DMS53 treated with DMSO at 0.1 percent for 48 hours (cell line): Measurements from ENCODE around the gene TEC.

ENCODE experiments used
- DNase-seq: peaks from one replicate; lab custom pipeline; 2025; ENCODE audit not compliant: unreplicated experiment; lab: John Stamatoyannopoulos, UW

The TEC gene

DNA sequence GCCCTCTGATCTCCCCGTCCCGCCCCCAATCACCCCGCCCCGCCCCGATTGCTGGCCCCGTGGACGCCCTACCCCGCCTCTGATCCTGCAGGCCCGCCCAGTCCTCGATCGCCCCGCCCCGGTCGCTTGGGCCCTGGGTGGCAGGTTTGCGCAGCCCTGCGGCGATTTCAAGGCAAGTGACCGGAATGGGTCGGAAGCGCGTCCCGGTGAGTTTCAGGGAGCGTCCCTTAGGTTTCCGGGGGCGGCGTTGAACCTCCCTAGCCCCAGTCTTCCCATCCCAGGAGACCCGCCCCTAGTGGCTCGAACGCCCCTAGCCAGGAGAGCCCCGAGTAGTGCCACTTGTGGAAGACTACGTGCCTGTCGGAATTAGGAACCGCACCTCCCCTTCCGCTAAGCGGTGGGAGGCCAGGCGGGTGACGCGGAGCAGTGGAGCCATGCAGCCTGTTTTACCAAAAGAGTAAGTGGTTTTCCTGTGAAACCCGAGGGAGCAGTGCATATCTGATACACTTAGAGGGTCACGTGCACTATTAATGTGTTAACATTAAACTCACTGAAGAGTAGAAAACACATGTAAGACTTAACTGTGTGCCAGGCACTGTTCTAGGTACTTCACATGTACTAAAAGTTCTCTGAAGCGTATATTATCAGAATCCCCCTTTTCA is 354 bp upstream of the TEC start:
- peak; percentile 87 for DNase-seq

GRCh38 chr4:48267574-48267973 is 2.1 kb downstream of the TEC start:
- DNase-seq, result no peak

DNA sequence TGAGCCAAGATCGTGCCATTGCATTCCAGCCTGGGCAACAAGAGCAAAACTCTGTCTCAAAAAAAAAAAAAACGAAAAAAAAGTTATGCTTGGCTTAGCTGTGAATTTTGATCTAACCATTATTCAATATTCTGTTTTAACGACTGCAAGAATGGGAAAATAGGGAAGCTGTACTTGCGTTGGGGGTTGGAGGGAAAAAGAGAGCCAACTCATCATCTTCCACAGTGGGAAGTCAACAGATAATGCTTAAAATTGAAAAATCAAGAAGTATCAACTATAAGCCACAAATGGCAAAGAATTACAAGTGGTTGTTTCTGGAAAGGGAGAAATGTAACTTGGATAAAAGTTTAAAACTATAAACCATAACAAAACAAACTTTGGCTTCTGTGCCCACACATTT is 2.9 kb downstream of the TEC start:
- DNase-seq, result no peak

- no peak for DNase-seq
These were observed 6.7 kb downstream of the TEC start for GRCh38 chr4:48262926-48263325.

DNA sequence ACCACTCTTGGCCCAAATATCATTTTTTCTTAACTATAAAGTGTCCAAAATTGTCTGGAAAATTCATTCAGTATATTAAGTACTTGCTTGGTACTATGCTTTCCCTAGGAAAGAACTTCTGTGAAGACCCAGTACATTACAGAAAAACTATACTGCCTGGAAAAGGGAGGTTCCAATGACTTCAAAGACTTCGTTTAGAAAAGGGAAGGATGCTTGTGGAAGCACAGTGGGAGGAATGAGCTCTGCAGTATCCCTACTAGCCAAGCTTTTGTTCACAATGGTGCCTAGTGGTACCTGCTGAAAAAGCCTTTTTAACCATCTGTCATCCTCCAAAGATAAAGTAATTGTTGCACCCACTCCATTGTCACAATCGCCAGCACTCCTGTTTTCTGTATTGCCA is 7.2 kb downstream of the TEC start:
- DNase-seq, result no peak

- no peak for DNase-seq
These were observed 8.4 kb downstream of the TEC start for GRCh38 chr4:48261281-48261680.

GRCh38 chr4:48259748-48260147 is 9.9 kb downstream of the TEC start:
- no peak for DNase-seq

DNA sequence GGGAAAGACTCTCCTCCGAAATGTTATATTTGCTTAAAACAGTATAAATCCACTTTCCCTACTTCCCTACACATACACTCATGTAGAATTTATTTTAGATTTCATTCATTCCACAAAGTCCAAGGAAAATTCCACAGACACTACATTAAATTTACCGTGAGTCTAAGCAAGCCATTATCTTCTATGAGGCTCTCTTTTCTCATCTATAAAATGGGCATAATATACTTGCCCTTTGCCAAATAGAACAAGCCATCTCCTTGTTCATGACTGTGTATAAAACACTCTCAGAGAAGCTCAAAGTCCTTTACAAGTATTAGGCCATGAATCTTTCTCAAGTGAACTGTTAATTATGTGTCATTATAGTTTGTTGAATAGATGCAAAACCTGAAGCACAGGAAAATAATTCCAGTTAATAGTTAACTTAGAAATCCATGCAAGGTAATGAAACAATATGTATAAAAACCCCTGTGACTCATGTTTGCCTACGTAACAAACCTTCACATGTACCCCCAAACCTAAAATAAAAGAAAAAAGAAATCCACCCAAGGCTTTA is 10.7 kb downstream of the TEC start:
- no peak for DNase-seq

- no peak for DNase-seq
These were observed 13.7 kb downstream of the TEC start for GRCh38 chr4:48255959-48256342.

GRCh38 chr4:48255072-48255958 is 14.3 kb downstream of the TEC start:
- no peak for DNase-seq

- DNase-seq, result no peak
These were observed 15.1 kb downstream of the TEC start for GRCh38 chr4:48254381-48255071.

GRCh38 chr4:48252313-48252712 is 17.3 kb downstream of the TEC start:
- DNase-seq, result no peak

- no peak for DNase-seq
These were observed 18.7 kb downstream of the TEC start for GRCh38 chr4:48250980-48251379.

- no peak for DNase-seq
These were observed 19.3 kb downstream of the TEC start for GRCh38 chr4:48250343-48250742.

DNA sequence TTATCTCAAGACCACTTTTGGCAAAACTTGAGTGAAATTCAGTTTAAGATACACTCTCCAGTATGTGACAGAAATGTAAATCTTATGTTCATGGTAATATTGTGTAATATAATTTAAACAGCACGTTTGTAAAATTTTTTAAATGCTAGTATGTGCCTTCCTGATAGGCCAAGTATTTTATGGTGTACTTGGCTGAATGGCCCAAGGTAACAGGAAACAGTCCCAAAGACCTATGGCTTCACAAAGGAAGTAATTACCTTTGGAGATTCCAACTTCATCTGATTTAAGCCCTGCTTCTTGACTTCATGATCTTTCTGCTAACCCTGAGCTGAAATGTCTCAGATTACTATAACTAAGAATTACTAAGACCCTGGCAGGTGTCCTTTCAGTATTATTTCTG is 20.3 kb downstream of the TEC start:
- DNase-seq, result no peak

- no peak for DNase-seq
These were observed 21.1 kb downstream of the TEC start for GRCh38 chr4:48248559-48248953.

GRCh38 chr4:48247878-48248558 is 21.6 kb downstream of the TEC start:
- DNase-seq, result no peak

GRCh38 chr4:48247142-48247877 is 22.3 kb downstream of the TEC start:
- DNase-seq, result no peak

- no peak for DNase-seq
These were observed 25.0 kb downstream of the TEC start for GRCh38 chr4:48244665-48245064.

DNA sequence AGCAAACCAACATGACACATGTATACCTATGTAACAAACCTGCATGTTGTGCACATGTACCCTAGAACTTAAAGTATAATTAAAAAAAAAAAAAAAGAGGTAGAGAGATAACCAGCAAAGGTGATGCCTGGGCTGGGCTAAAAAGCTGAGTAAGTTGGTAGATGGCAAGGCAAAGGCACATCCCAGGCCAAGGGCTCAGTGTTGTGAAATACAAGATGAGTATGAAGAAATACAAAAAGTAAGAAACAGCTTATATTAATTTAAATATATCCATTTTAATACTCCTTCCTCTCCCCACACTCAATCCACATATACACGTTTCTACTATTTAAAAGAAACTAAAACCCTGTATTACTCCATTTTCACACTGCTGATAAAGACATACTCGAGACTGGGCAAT is 25.8 kb downstream of the TEC start:
- no peak for DNase-seq
